Ovary (tissue), 9 donors: ENCODE measurements around the gene EXOSC5. TPM values are rescaled to one million over a fixed set of nuclear protein-coding genes. Genes with fewer than 3 reads are reported as not detected.

Experiments used
- DNase-seq, 5 donors: peaks; one replicate each; pipeline ENCODE4 v3.0.0-alpha.2; 2019 to 2020
- H3K27ac ChIP-seq, 2 donors: fragments of 200-600 bp; one replicate each; pipeline versions ENCODE4 v1.5.1 to v1.8.0; 2019 to 2022
- H3K27me3 ChIP-seq: fragments of 200-600 bp; one replicate; pipeline ENCODE4 v1.8.0; 2022
- H3K36me3 ChIP-seq: fragments of 200-600 bp; sonication (generic); one replicate; pipeline ENCODE4 v1.5.1; 2019
- H3K4me1 ChIP-seq: one replicate; pipeline ENCODE4 v1.8.1; 2013; ENCODE audit warnings: mild to moderate bottlenecking, moderate library complexity; ENCODE audit not compliant: insufficient read depth
- H3K4me3 ChIP-seq: fragments of 200-600 bp; sonication (generic); one replicate; pipeline ENCODE4 v1.5.1; 2017
- H3K9me3 ChIP-seq, 2 donors: fragments of 200-600 bp in 1 of 2; sonication (generic) in 1 of 2; one replicate each; pipeline versions ENCODE4 v1.5.1 to v1.8.1; 2013 to 2019; ENCODE audit warnings: mild to moderate bottlenecking in 1 of 2, moderate library complexity in 1 of 2
- CTCF ChIP-seq, 3 donors: fragments of 450-650 bp in 2 of 3; fragments of 200-600 bp in 1 of 3; IDR thresholded peaks; one replicate each; pipeline versions ENCODE4 v1.5.1 to v1.8.0; 2016 to 2022; ENCODE audit warnings: antibody characterized with exemption in 3 of 3, mild to moderate bottlenecking in 1 of 3
- EP300 ChIP-seq: sonication (generic); formaldehyde crosslinking; IDR thresholded peaks from one replicate; pipeline ENCODE4 v1.6.1; 2017; ENCODE audit warnings: antibody characterized with exemption
- POLR2A ChIP-seq: fragments of 450-650 bp; IDR thresholded peaks from one replicate; pipeline ENCODE4 v1.6.1; 2017; ENCODE audit warnings: antibody characterized with exemption, mild to moderate bottlenecking, moderate library complexity
- WGBS, 3 donors: extraction: QIAGEN DNeasy Blood & Tissue Kit in 1 of 3; methylation state at CpG; one replicate each; pipeline versions ENCODE4 v1.1.5 to v1.1.7; 2013 to 2017; 5-methylcytosine and 5-hydroxymethylcytosine counted together
- intact Hi-C, 4 donors: fragments of 100-400 bp; cut with DNase I; formaldehyde crosslinking; loops; one replicate each; pipeline versions ENCODE4 v1.11.0 to v1.15.1; 2022 to 2023
- polyA plus RNA-seq, 2 donors: library from polyadenylated mRNA; stranded (reverse); fragments of 200-250 nt in 1 of 2; fragments of 350-450 nt in 1 of 2; fragmentation: Illumina TruSeq in 1 of 2; extraction: RNeasy Lipid Tissue Mini Kit (QIAGEN cat#74804) in 1 of 2; gene quantifications; one replicate each; pipeline ENCODE4 v1.2.3, GENCODE V29; 2013 to 2014
- total RNA-seq, 7 donors: library from RNA; depleted of rRNA in 2 of 7; stranded (reverse); fragments of >200 nt in 2 of 7; fragmentation: NEBNext Ultra II Directional in 3 of 7; extraction: Animal tissue kit (Norgen Biotek cat#: 25700) in 3 of 7; gene quantifications; one replicate each; pipeline versions ENCODE4 v1.1.0 to v1.2.4, GENCODE V29; 2016 to 2023
- donor health status: DM: no; HTN: no; CAD: no; lungs with moderate emphysema.
- donor health status: DM: no; HTN: no; CAD: no.
- donor health status: Bipolar disorder and iron deficiency.
- donor health status: DM: yes; HTN: yes; CAD: no.
- donor health status: DM: no; HTN: no; CAD: no.
- donor health status: DM: yes; HTN: yes; CAD: no.

The EXOSC5 gene
- total and polyA plus RNA-seq, 9 donors, result 1.5 to 25.0 (median 13.8) TPM

GRCh38 chr19:41363753-41364523 lies 33.2 kb downstream of the EXOSC5 start, which contains the start of gene B9D2:
B9D2 (minus strand) TSS chr19:41364149; CDS start chr19:41363519, 630 bp downstream.
- Histone ChIP-seq H3K4me3 (peak within 1 kb of the TSS; percentile 79), H3K27ac (peak within 1 kb of the TSS; percentile 74 to 99), H3K36me3 (no peaks in the 10 kb centered on the region), H3K9me3 (no peaks in the 10 kb centered on the region), H3K27me3 (no peaks in the 10 kb centered on the region), H3K4me1 (peaks cover 8% of the 10 kb centered on the region)
- peak; percentile 97 to 99 (median 98) for DNase-seq
- 0 to 1% (median 0%) methylated on average over 53 to 56 of the region's 56 CpGs for WGBS, 3 donors
- no peak for TF ChIP-seq EP300
- TF ChIP-seq POLR2A, result peak; percentile 87
- TF ChIP-seq CTCF (IDR thresholded peaks at IDR 0.05), result no peak
- intact Hi-C loops, result no loop called here

- WGBS, 3 donors, result 37 to 49% (median 38%) methylated on average over 6 of the region's 6 CpGs
- peak overlapping the region; percentile 74 to 99 for H3K27ac ChIP-seq
- H3K36me3 ChIP-seq, result no peaks in the 10 kb centered on the region
- DNase-seq, result no peak
- no peak for TF ChIP-seq POLR2A
- no peak for TF ChIP-seq CTCF (IDR thresholded peaks at IDR 0.05)
- TF ChIP-seq EP300, result no peak
- no peaks in the 10 kb centered on the region for H3K9me3 ChIP-seq
- peak overlapping the region; percentile 79 for H3K4me3 ChIP-seq
- intact Hi-C loops, result no loop called here
- H3K27me3 ChIP-seq, result no peaks in the 10 kb centered on the region
- peaks cover 8% of the 10 kb centered on the region for H3K4me1 ChIP-seq
These were observed 33.8 kb downstream of the EXOSC5 start for GRCh38 chr19:41363371-41363752.

DNA sequence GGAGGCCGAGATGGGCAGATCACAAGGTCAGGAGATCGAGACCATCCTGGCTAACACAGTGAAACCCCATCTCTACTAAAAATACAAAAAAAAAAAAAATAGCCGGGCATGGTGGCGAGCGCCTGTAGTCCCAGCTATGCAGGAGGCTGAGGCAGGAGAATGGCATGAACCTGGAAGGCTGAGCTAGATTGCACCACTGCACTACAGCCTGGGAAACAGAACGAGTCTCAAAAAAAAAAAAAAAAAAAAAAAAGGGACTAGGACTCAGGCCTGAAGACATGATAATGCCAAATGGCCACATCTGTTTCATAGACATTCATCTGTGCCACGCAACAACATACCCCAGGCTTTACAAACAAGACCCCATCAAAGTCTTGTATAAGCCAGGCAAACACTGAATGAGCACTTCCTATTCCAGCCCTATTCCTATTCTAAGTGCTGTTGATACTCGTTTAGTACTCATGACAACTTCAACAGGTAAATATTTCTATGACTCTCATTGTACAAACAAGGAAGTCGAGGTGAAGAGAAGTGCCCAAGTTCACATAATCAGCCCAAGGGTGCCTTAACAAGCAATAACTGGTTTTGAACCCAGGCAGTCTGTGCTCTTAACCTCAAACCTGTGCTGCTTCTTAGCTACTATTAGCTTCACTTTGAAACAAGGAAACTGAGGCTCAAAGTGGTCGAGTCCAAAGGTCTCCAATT lies 34.9 kb downstream of the EXOSC5 start:
- Histone ChIP-seq H3K9me3 (no peaks in the 10 kb centered on the region), H3K4me1 (peaks cover 8% of the 10 kb centered on the region), H3K27ac (no peak overlapping the region), H3K27me3 (no peaks in the 10 kb centered on the region), H3K36me3 (no peaks in the 10 kb centered on the region), H3K4me3 (no peak overlapping the region)
- DNase-seq, result no peak
- 88 to 89% (median 89%) methylated on average over 10 of the region's 10 CpGs for WGBS, 3 donors
- TF ChIP-seq CTCF (IDR thresholded peaks at IDR 0.05) (no peak), POLR2A (no peak), EP300 (no peak)
- intact Hi-C loops, result no loop called here

- Histone ChIP-seq H3K36me3 (no peaks in the 10 kb centered on the region), H3K27me3 (no peaks in the 10 kb centered on the region), H3K4me3 (no peak overlapping the region), H3K27ac (no peak overlapping the region), H3K9me3 (no peaks in the 10 kb centered on the region), H3K4me1 (peaks cover 7% of the 10 kb centered on the region)
- WGBS, 3 donors, result 90 to 97% (median 97%) methylated on average over 1 of the region's 1 CpG
- no peak for TF ChIP-seq EP300
- TF ChIP-seq POLR2A, result no peak
- intact Hi-C loops, result no loop called here
- DNase-seq, result no peak
These were observed 37.4 kb downstream of the EXOSC5 start for GRCh38 chr19:41359741-41360140.
